AG04449 (cell line): ENCODE data around the gene SPRYD3.
A peak's percentile ranks its signal among the peaks of the same experiment; 100 is the strongest.

Experiments
- CTCF ChIA-PET: fragments of 350-600 bp; formaldehyde crosslinking; extraction: SDS; loops from one replicate; lab custom pipeline; 2021; ENCODE audit warnings: antibody characterized with exemption; lab: Yijun Ruan, JAX
- POLR2A ChIA-PET: fragments of 400-600, 350-600 bp; formaldehyde crosslinking; extraction: SDS; loops from one replicate; lab custom pipeline; 2020; ENCODE audit warnings: antibody characterized with exemption, inconsistent platforms; lab: Yijun Ruan, JAX
- DNase-seq: peaks from one replicate; pipeline ENCODE4 v3.0.0-alpha.2; 2010; ENCODE audit warnings: low read depth, low spot score
- H3K4me3 ChIP-seq: 2 replicates; pipeline ENCODE4 v1.5.1; 2011; ENCODE audit warnings: low read depth, mild to moderate bottlenecking, control low read depth, low read length
- CTCF ChIP-seq: IDR thresholded peaks from one replicate; pipeline ENCODE4 v1.5.1; 2011; ENCODE audit warnings: mild to moderate bottlenecking, moderate library complexity, low read length, control low read depth, inconsistent platforms; ENCODE audit not compliant: insufficient read depth; ENCODE audit errors: missing control alignments

SPRYD3 gene

DNA sequence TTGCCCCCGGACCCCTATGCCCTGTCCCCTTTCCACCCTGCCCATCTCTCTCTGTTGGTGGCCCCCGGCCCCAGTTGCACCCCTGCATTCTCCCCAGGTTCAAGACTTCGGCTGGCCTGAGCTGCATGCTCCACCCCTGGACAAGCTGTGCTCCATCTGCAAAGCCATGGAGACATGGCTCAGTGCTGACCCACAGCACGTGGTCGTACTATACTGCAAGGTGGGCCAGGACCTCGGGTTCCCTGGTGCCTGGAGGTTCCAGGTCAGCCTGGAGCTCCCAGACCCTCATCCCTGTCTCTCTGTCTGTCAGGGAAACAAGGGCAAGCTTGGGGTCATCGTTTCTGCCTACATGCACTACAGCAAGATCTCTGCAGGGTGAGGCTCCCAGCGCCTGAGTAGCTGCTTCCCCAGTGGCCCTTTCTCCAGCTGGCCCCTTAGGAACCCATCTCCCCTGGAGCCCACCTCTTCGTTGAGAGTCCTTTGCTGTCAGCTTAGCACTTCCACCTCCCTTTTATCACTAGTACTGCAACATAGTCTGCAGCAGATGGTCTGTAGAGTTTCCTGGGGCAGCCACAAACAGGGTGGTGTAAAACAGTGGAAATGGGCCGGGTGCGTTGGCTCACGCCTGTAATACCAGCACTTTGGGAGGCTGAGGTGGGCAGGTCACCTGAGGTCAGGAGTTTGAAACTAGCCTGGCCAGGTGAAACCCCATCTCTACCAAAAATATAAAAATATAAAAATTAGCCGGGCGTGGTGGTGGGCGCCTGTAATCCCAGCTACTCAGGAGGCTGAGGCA, 23.5 kb downstream of the SPRYD3 start:
- ChIA-PET CTCF (interaction anchor here (3.2 to 6.9 kb wide), 3 partner anchors 10 to 103 kb away, joined by 14 to 143 read pairs (median 24); partner anchors contain the start of gene IGFBP6), POLR2A (interaction anchor here (0.6 to 4.1 kb wide), 4 partner anchors 10 to 1180 kb away, joined by 3 to 19 read pairs (median 5); partner anchors contain the start of gene SPRYD3)
- no peak for DNase-seq
- no peak overlapping the region for H3K4me3 ChIP-seq
- no peak for TF ChIP-seq CTCF

GRCh38 chr12:53054112-53054878, 24.9 kb downstream of the SPRYD3 start:
- H3K4me3 ChIP-seq = peak overlapping the region; percentile 49
- DNase-seq = no peak
- CTCF ChIA-PET = interaction anchor here (0.9 to 6.9 kb wide), 12 partner anchors 7 to 170 kb away, joined by 3 to 143 read pairs (median 6); partner anchors contain the start of gene IGFBP6
- POLR2A ChIA-PET = interaction anchor here (0.6 to 4.1 kb wide), 5 partner anchors 9 to 48 kb away, joined by 3 to 19 read pairs (median 5); partner anchors contain the start of genes EIF4B and SPRYD3
- TF ChIP-seq CTCF = no peak

GRCh38 chr12:53053218-53054111, 25.7 kb downstream of the SPRYD3 start:
- DNase-seq = no peak
- ChIA-PET CTCF (interaction anchor here (0.7 to 6.9 kb wide), 14 partner anchors 8 to 268 kb away, joined by 3 to 143 read pairs (median 6); partner anchors contain the start of genes AAAS and IGFBP6), POLR2A (interaction anchor here (1.0 to 4.1 kb wide), 3 partner anchors 8 to 26 kb away, joined by 4 to 19 read pairs (median 7); partner anchors contain the start of gene SPRYD3)
- TF ChIP-seq CTCF = peak; percentile 68
- H3K4me3 ChIP-seq = peak overlapping the region; percentile 49

- no peak for TF ChIP-seq CTCF
- peak overlapping the region; percentile 24 for H3K4me3 ChIP-seq
- ChIA-PET CTCF (interaction anchor here (0.7 to 6.9 kb wide), 9 partner anchors 8 to 269 kb away, joined by 3 to 143 read pairs (median 5); partner anchors contain the start of genes AAAS and IGFBP6), POLR2A (interaction anchor here (1.0 to 4.1 kb wide), 4 partner anchors 9 to 27 kb away, joined by 3 to 19 read pairs (median 4); partner anchors contain the start of gene SPRYD3)
- no peak for DNase-seq
These were observed 26.6 kb downstream of the SPRYD3 start for GRCh38 chr12:53052419-53053217.
